Activated B cell treated with CpG ODN at 0.5 μM for 24 hours (primary cell): ENCODE measurements around the gene FAM120AOS. TPM values are rescaled to one million over a fixed set of nuclear protein-coding genes. Genes with fewer than 3 reads are reported as not detected.

ENCODE experiments used
- ATAC-seq: fragments of 200-7000 bp; cut with Tn5 transposase; one replicate; pipeline ENCODE4 v1.10.0; 2021; ENCODE audit warnings: low read depth, mild to moderate bottlenecking, moderate library complexity
- CTCF ChIA-PET: fragments of 350-600 bp; sonication (Branson Sonifier 250); formaldehyde crosslinking; loops from one replicate; lab custom pipeline; 2021; ENCODE audit warnings: antibody characterized with exemption; lab: Charles Lee
- POLR2A ChIA-PET: fragments of 350-600 bp; sonication (Branson Sonifier 250); formaldehyde crosslinking; loops from one replicate; lab custom pipeline; 2021; ENCODE audit warnings: antibody characterized with exemption; lab: Charles Lee
- DNase-seq: peaks from one replicate; pipeline ENCODE4 v3.0.0; 2022
- H3K27ac Mint-ChIP-seq: one replicate; pipeline ENCODE4 v1.8.0; 2020; ENCODE audit warnings: mixed read lengths
- H3K27me3 Mint-ChIP-seq: one replicate; pipeline ENCODE4 v1.8.0; 2021; ENCODE audit warnings: mixed read lengths
- H3K36me3 Mint-ChIP-seq: one replicate; pipeline ENCODE4 v1.8.0; 2021; ENCODE audit warnings: low read depth, mixed read lengths
- H3K4me1 Mint-ChIP-seq: one replicate; pipeline ENCODE4 v1.8.0; 2021; ENCODE audit warnings: mixed read lengths
- H3K4me3 Mint-ChIP-seq: one replicate; pipeline ENCODE4 v1.8.0; 2020; ENCODE audit warnings: mild to moderate bottlenecking, mixed read lengths
- H3K9me3 Mint-ChIP-seq: one replicate; pipeline ENCODE4 v1.8.0; 2020; ENCODE audit warnings: mixed read lengths
- intact Hi-C: fragments of 100-400 bp; cut with micrococcal nuclease; formaldehyde crosslinking; loops from one replicate; pipeline ENCODE4 v1.15.1; 2024
- total RNA-seq: library from RNA; stranded (reverse); gene quantifications from 2 replicates; pipeline ENCODE4 v1.2.3, GENCODE V29; 2022
- TF ChIP-seq, protein P1 (sequence below): fragments of 200-600 bp; IDR thresholded peaks from one replicate; pipeline ENCODE4 v1.8.0; 2022; ENCODE audit warnings: antibody characterized with exemption, mild to moderate bottlenecking

The FAM120AOS gene
- total RNA-seq, 1 donor from 2014 or later = 39.0 TPM

DNA sequence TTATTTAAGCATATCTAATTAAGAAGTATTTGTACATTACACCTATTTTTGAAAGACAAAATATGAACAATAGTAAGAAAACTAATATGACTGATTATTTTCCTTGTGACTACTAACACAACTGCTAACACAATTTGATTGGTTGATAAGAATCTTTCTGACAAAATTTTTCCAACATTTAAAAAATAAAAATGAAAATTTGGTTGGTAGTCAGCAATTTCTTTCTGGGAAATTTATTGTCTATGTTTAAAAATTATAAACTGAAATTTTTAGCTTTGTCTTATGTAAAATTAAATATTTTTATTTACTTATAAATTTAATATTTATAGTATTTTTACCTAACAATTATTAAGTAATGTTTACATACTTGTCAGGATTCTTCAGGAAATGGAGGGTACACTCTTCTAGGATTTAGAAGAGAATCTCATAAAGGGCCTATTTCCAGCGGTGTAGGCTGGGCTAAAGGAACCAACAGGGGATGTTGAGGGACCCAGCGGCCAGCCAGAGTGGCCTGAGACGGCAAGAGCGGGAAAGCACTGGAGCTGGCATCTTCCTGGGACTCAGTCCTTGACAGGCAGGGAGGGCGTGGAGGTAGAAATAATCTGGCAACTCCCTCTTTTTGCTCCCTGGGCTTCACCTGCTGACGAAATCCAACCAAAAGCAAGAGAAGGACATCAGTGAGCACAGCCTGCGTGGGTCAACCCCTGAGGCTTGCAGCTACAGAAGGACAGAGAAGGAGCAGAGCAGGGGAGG, 16.6 kb downstream of the FAM120AOS start:
- ChIA-PET POLR2A (no interaction called here), CTCF (no interaction called here)
- intact Hi-C loops = no loop called here
- TF ChIP-seq, protein P1, sequence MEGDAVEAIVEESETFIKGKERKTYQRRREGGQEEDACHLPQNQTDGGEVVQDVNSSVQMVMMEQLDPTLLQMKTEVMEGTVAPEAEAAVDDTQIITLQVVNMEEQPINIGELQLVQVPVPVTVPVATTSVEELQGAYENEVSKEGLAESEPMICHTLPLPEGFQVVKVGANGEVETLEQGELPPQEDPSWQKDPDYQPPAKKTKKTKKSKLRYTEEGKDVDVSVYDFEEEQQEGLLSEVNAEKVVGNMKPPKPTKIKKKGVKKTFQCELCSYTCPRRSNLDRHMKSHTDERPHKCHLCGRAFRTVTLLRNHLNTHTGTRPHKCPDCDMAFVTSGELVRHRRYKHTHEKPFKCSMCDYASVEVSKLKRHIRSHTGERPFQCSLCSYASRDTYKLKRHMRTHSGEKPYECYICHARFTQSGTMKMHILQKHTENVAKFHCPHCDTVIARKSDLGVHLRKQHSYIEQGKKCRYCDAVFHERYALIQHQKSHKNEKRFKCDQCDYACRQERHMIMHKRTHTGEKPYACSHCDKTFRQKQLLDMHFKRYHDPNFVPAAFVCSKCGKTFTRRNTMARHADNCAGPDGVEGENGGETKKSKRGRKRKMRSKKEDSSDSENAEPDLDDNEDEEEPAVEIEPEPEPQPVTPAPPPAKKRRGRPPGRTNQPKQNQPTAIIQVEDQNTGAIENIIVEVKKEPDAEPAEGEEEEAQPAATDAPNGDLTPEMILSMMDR = no peak
- ATAC-seq = no peak
- no peak overlapping the region for H3K27ac Mint-ChIP-seq
- DNase-seq = no peak
- no peaks in the 10 kb centered on the region for H3K9me3 Mint-ChIP-seq
- no peaks in the 10 kb centered on the region for H3K27me3 Mint-ChIP-seq
- no peak overlapping the region for H3K4me3 Mint-ChIP-seq
- H3K36me3 Mint-ChIP-seq = peaks cover 4% of the 10 kb centered on the region
- peaks cover 6% of the 10 kb centered on the region for H3K4me1 Mint-ChIP-seq

DNA sequence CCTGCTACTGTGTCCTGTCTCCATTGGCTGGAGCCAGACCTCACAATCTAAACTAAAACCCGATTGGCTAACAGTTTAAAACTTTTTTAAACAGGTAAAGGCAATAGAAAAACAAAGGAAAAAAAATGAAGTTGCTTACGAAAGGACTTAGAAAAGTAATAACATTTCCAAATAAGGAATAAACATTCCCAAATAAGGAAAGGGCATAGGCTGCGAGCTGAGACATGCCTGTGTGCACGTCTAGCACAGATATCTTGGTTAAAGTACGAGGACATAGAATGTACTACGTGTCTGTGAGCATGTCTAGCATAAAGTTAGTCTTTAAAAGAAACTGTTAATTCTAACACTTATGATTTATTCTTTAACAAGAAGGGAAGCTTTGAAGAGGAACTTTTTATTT, 17.2 kb downstream of the FAM120AOS start:
- Mint-ChIP-seq H3K4me1 (peaks cover 6% of the 10 kb centered on the region), H3K36me3 (peaks cover 4% of the 10 kb centered on the region), H3K9me3 (no peaks in the 10 kb centered on the region), H3K27me3 (no peaks in the 10 kb centered on the region), H3K4me3 (no peak overlapping the region), H3K27ac (no peak overlapping the region)
- no peak for ATAC-seq
- CTCF ChIA-PET = no interaction called here
- TF ChIP-seq, protein P1 = no peak
- POLR2A ChIA-PET = no interaction called here
- DNase-seq = no peak
- intact Hi-C loops = no loop called here

DNA sequence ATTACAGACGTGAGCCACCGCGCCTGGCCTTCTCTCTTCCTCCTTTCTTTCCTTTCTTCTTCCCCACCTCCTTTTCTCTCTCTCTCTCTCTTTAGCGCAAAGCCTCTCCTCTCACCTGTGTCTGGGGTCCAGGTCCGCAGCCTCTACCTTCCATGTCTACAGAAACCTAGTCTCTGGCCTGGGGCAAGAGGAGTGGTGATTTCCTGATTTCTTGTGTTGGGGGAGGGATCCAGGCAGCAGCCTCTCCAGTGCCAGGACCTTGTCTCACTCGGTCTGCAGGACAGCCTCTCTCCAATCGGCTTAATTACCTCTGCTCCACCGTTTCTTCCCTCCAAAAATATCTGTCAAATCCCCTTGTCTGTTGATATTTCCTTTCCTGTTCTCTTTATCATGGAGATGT, 18.0 kb downstream of the FAM120AOS start:
- CTCF ChIA-PET = no interaction called here
- H3K9me3 Mint-ChIP-seq = no peaks in the 10 kb centered on the region
- no peak overlapping the region for H3K4me3 Mint-ChIP-seq
- POLR2A ChIA-PET = no interaction called here
- peaks cover 4% of the 10 kb centered on the region for H3K36me3 Mint-ChIP-seq
- ATAC-seq (no peak), DNase-seq (no peak)
- H3K27me3 Mint-ChIP-seq = no peaks in the 10 kb centered on the region
- H3K27ac Mint-ChIP-seq = no peak overlapping the region
- TF ChIP-seq, protein P1 = no peak
- intact Hi-C loops = no loop called here
- H3K4me1 Mint-ChIP-seq = peaks cover 6% of the 10 kb centered on the region

DNA sequence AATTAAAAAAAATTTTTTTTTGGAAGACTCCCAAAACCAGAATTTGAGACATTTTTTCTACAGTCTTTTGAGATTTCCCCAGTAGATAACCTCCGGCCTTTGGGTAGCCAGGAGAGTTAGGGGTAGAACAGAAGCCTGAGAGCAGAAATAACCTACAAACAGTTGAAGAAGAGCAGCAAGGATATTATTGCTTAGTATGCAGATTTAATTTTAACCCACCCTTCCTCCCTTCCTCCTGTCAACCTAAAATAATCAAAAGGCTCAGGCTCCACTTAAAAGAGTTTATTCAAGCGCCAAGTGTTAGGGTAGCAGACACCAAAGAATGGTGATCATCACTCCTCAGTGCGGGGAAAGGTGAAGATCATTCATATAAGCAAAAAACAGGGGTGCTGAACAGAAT, 19.3 kb downstream of the FAM120AOS start:
- TF ChIP-seq, protein P1 = no peak
- H3K4me3 Mint-ChIP-seq = no peak overlapping the region
- H3K27ac Mint-ChIP-seq = no peak overlapping the region
- intact Hi-C loops = no loop called here
- DNase-seq (no peak), ATAC-seq (no peak)
- ChIA-PET CTCF (no interaction called here), POLR2A (no interaction called here)
- H3K9me3 Mint-ChIP-seq = no peaks in the 10 kb centered on the region
- H3K27me3 Mint-ChIP-seq = peaks cover 2% of the 10 kb centered on the region
- H3K36me3 Mint-ChIP-seq = peaks cover 4% of the 10 kb centered on the region
- peaks cover 6% of the 10 kb centered on the region for H3K4me1 Mint-ChIP-seq

DNA sequence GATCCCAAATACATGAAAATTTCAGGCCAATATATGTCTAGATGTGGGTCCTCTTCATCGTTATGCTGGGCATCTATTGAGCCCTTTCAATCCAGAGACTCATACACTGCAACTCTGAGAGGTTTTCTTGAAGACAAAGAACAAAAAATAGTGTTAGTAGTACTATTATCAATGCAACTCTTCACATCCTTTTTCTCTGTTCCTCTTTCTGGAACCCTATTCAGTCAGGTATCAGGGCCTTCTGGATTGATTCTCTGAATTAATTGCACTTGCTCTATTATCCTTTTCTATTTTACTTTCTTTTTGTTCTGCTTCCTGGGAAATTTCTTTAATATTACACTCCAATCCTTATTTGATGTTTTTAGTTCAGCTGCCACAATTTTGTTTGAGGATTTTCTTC, 20.4 kb downstream of the FAM120AOS start:
- CTCF ChIA-PET = no interaction called here
- Mint-ChIP-seq H3K27me3 (peaks cover 2% of the 10 kb centered on the region), H3K27ac (no peak overlapping the region), H3K9me3 (no peaks in the 10 kb centered on the region), H3K36me3 (peaks cover 4% of the 10 kb centered on the region), H3K4me1 (peaks cover 6% of the 10 kb centered on the region), H3K4me3 (no peak overlapping the region)
- POLR2A ChIA-PET = no interaction called here
- TF ChIP-seq, protein P1 = no peak
- ATAC-seq (no peak), DNase-seq (no peak)
- intact Hi-C loops = no loop called here
